Measurements from ENCODE around the gene KRTAP3-3. TPM values are rescaled to one million over a fixed set of nuclear protein-coding genes. Genes with fewer than 3 reads are reported as not detected.

KRTAP3-3 gene
- total and polyA plus RNA-seq, 2 experiments from 2014 or later, result not detected

DNA sequence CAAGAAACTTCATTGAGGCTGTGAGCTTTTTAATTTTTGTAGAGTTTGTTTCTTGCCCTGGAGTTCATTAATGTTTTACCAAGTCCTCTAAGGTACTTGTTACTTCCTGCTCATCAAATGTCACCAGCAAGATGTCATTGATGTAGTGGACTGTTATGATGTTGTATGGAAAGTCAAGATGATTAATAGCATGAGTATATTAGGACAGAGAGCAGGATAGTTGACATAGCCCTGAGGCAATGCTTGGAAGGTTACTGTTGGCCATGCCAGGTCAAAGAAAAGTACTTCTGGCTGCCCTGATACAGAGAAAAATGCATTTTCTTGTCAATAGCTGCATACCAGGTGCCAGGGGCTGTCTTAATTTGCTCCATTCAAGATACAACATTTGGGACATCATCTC is 26.4 kb upstream of the KRTAP3-3 start:
- no peaks in the 10 kb centered on the region for H4K20me1 ChIP-seq (replicated peaks; ENCODE audit: insufficient read depth)
- Mint-ChIP-seq H3K27ac (no peak overlapping the region), H3K9me3 (no peaks in the 10 kb centered on the region), H3K27me3 (ENCODE audit: insufficient read depth, low read depth, poor library complexity) (peaks cover 2% of the 10 kb centered on the region), H3K4me3 (no peak overlapping the region), H3K4me1 (no peaks in the 10 kb centered on the region), H3K36me3 (ENCODE audit: low read depth) (no peaks in the 10 kb centered on the region)
- H3K4me3 ChIP-seq, result no peak overlapping the region
- H3K9me2 ChIP-seq (ENCODE audit: insufficient read depth), result no peaks in the 10 kb centered on the region
- no peak for TF ChIP-seq ZNF114 (CRISPR knock-in tag; IDR thresholded peaks at IDR 0.05)
- no peak for TF ChIP-seq POLR2AphosphoS5 (IDR thresholded peaks at IDR 0.05; ENCODE audit: low read depth)
- ATAC-seq, result no peak
- no peak for DNase-seq (ENCODE audit: low spot score)
- H3K79me2 ChIP-seq (replicated peaks; ENCODE audit: insufficient read depth), result no peaks in the 10 kb centered on the region
- no peaks in the 10 kb centered on the region for H3K36me3 ChIP-seq (ENCODE audit: insufficient read depth)
- H3K27me3 ChIP-seq (ENCODE audit: insufficient read depth), result no peaks in the 10 kb centered on the region
- no peak overlapping the region for H3K4me2 ChIP-seq
- no peak overlapping the region for H2AFZ ChIP-seq
- no peaks in the 10 kb centered on the region for H3F3A ChIP-seq (replicated peaks; ENCODE audit: low read depth)
- no peaks in the 10 kb centered on the region for H3K4me1 ChIP-seq (ENCODE audit: insufficient read depth)
- no peak overlapping the region for H3K27ac ChIP-seq (ENCODE audit: low read depth)

DNA sequence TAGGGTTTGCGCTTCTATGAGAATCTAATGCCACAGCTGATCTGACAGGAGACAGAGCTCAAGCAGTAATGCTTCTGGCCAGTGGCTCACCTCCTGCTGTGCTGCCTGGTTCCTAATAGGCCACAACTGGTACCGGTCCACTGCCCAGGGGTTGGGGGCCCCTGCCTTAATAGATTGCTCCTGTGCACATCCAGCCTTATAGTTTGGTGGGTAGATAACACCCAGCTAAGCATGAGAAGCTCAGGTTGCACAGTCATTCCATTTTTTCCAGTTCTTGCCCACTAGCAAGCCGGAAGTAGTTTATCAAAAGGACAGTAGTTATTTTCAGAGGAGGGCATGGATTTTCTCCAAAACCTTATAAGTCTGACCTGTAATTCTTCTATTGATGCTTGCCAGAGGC is 25.5 kb upstream of the KRTAP3-3 start:
- H3F3A ChIP-seq (replicated peaks; ENCODE audit: low read depth), result no peaks in the 10 kb centered on the region
- H3K4me1 ChIP-seq (ENCODE audit: insufficient read depth), result no peaks in the 10 kb centered on the region
- no peak overlapping the region for H3K27ac ChIP-seq (ENCODE audit: low read depth)
- DNase-seq (ENCODE audit: low spot score) (no peak), ATAC-seq (no peak)
- H3K79me2 ChIP-seq (replicated peaks; ENCODE audit: insufficient read depth), result no peaks in the 10 kb centered on the region
- no peaks in the 10 kb centered on the region for H3K9me2 ChIP-seq (ENCODE audit: insufficient read depth)
- H3K27me3 Mint-ChIP-seq (ENCODE audit: insufficient read depth, low read depth, poor library complexity), result no peaks in the 10 kb centered on the region
- no peaks in the 10 kb centered on the region for H3K36me3 Mint-ChIP-seq (ENCODE audit: low read depth)
- no peaks in the 10 kb centered on the region for H3K27me3 ChIP-seq (ENCODE audit: insufficient read depth)
- H4K20me1 ChIP-seq (replicated peaks; ENCODE audit: insufficient read depth), result no peaks in the 10 kb centered on the region
- H3K36me3 ChIP-seq (ENCODE audit: insufficient read depth), result no peaks in the 10 kb centered on the region
- H3K9me3 Mint-ChIP-seq, result no peaks in the 10 kb centered on the region
- H2AFZ ChIP-seq, result no peak overlapping the region
- no peak overlapping the region for H3K27ac Mint-ChIP-seq
- no peak overlapping the region for H3K4me3 ChIP-seq
- H3K4me3 Mint-ChIP-seq, result no peak overlapping the region
- no peak overlapping the region for H3K4me2 ChIP-seq
- no peaks in the 10 kb centered on the region for H3K4me1 Mint-ChIP-seq
- TF ChIP-seq EZH2 (IDR thresholded peaks at IDR 0.05; ENCODE audit: low read depth, unreplicated experiment) (no peak), POLR2AphosphoS5 (IDR thresholded peaks at IDR 0.05; ENCODE audit: low read depth) (no peak), ZNF331 (CRISPR knock-in tag; IDR thresholded peaks at IDR 0.05; ENCODE audit: low read depth) (no peak), ZNF114 (CRISPR knock-in tag; IDR thresholded peaks at IDR 0.05) (no peak), STAT1 (IDR thresholded peaks at IDR 0.05; ENCODE audit: unreplicated experiment) (no peak), NANOG (IDR thresholded peaks at IDR 0.05; ENCODE audit: borderline replicate concordance) (no peak)
- TF ChIP-seq, protein P1, sequence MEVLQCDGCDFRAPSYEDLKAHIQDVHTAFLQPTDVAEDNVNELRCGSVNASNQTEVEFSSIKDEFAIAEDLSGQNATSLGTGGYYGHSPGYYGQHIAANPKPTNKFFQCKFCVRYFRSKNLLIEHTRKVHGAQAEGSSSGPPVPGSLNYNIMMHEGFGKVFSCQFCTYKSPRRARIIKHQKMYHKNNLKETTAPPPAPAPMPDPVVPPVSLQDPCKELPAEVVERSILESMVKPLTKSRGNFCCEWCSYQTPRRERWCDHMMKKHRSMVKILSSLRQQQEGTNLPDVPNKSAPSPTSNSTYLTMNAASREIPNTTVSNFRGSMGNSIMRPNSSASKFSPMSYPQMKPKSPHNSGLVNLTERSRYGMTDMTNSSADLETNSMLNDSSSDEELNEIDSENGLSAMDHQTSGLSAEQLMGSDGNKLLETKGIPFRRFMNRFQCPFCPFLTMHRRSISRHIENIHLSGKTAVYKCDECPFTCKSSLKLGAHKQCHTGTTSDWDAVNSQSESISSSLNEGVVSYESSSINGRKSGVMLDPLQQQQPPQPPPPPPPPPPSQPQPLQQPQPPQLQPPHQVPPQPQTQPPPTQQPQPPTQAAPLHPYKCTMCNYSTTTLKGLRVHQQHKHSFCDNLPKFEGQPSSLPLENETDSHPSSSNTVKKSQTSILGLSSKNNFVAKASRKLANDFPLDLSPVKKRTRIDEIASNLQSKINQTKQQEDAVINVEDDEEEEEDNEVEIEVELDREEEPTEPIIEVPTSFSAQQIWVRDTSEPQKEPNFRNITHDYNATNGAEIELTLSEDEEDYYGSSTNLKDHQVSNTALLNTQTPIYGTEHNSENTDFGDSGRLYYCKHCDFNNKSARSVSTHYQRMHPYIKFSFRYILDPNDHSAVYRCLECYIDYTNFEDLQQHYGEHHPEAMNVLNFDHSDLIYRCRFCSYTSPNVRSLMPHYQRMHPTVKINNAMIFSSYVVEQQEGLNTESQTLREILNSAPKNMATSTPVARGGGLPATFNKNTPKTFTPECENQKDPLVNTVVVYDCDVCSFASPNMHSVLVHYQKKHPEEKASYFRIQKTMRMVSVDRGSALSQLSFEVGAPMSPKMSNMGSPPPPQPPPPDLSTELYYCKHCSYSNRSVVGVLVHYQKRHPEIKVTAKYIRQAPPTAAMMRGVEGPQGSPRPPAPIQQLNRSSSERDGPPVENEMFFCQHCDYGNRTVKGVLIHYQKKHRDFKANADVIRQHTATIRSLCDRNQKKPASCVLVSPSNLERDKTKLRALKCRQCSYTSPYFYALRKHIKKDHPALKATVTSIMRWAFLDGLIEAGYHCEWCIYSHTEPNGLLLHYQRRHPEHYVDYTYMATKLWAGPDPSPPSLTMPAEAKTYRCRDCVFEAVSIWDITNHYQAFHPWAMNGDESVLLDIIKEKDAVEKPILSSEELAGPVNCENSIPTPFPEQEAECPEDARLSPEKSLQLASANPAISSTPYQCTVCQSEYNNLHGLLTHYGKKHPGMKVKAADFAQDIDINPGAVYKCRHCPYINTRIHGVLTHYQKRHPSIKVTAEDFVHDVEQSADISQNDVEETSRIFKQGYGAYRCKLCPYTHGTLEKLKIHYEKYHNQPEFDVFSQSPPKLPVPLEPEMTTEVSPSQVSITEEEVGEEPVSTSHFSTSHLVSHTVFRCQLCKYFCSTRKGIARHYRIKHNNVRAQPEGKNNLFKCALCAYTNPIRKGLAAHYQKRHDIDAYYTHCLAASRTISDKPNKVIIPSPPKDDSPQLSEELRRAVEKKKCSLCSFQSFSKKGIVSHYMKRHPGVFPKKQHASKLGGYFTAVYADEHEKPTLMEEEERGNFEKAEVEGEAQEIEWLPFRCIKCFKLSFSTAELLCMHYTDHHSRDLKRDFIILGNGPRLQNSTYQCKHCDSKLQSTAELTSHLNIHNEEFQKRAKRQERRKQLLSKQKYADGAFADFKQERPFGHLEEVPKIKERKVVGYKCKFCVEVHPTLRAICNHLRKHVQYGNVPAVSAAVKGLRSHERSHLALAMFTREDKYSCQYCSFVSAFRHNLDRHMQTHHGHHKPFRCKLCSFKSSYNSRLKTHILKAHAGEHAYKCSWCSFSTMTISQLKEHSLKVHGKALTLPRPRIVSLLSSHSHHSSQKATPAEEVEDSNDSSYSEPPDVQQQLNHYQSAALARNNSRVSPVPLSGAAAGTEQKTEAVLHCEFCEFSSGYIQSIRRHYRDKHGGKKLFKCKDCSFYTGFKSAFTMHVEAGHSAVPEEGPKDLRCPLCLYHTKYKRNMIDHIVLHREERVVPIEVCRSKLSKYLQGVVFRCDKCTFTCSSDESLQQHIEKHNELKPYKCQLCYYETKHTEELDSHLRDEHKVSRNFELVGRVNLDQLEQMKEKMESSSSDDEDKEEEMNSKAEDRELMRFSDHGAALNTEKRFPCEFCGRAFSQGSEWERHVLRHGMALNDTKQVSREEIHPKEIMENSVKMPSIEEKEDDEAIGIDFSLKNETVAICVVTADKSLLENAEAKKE (CRISPR knock-in tag; IDR thresholded peaks at IDR 0.05), result no peak
- TF ChIP-seq, protein P2, sequence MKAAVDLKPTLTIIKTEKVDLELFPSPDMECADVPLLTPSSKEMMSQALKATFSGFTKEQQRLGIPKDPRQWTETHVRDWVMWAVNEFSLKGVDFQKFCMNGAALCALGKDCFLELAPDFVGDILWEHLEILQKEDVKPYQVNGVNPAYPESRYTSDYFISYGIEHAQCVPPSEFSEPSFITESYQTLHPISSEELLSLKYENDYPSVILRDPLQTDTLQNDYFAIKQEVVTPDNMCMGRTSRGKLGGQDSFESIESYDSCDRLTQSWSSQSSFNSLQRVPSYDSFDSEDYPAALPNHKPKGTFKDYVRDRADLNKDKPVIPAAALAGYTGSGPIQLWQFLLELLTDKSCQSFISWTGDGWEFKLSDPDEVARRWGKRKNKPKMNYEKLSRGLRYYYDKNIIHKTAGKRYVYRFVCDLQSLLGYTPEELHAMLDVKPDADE (IDR thresholded peaks at IDR 0.05), result no peak
- TF ChIP-seq, protein P3, sequence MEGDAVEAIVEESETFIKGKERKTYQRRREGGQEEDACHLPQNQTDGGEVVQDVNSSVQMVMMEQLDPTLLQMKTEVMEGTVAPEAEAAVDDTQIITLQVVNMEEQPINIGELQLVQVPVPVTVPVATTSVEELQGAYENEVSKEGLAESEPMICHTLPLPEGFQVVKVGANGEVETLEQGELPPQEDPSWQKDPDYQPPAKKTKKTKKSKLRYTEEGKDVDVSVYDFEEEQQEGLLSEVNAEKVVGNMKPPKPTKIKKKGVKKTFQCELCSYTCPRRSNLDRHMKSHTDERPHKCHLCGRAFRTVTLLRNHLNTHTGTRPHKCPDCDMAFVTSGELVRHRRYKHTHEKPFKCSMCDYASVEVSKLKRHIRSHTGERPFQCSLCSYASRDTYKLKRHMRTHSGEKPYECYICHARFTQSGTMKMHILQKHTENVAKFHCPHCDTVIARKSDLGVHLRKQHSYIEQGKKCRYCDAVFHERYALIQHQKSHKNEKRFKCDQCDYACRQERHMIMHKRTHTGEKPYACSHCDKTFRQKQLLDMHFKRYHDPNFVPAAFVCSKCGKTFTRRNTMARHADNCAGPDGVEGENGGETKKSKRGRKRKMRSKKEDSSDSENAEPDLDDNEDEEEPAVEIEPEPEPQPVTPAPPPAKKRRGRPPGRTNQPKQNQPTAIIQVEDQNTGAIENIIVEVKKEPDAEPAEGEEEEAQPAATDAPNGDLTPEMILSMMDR (conservative IDR thresholded peaks at IDR 0.05; ENCODE audit: low read depth in 2 of 2), result no peak
- TF ChIP-seq, protein P4, sequence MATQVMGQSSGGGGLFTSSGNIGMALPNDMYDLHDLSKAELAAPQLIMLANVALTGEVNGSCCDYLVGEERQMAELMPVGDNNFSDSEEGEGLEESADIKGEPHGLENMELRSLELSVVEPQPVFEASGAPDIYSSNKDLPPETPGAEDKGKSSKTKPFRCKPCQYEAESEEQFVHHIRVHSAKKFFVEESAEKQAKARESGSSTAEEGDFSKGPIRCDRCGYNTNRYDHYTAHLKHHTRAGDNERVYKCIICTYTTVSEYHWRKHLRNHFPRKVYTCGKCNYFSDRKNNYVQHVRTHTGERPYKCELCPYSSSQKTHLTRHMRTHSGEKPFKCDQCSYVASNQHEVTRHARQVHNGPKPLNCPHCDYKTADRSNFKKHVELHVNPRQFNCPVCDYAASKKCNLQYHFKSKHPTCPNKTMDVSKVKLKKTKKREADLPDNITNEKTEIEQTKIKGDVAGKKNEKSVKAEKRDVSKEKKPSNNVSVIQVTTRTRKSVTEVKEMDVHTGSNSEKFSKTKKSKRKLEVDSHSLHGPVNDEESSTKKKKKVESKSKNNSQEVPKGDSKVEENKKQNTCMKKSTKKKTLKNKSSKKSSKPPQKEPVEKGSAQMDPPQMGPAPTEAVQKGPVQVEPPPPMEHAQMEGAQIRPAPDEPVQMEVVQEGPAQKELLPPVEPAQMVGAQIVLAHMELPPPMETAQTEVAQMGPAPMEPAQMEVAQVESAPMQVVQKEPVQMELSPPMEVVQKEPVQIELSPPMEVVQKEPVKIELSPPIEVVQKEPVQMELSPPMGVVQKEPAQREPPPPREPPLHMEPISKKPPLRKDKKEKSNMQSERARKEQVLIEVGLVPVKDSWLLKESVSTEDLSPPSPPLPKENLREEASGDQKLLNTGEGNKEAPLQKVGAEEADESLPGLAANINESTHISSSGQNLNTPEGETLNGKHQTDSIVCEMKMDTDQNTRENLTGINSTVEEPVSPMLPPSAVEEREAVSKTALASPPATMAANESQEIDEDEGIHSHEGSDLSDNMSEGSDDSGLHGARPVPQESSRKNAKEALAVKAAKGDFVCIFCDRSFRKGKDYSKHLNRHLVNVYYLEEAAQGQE (IDR thresholded peaks at IDR 0.05; ENCODE audit: unreplicated experiment), result no peak
